ENCODE measurements around the gene MAML3.

MAML3 gene

DNA sequence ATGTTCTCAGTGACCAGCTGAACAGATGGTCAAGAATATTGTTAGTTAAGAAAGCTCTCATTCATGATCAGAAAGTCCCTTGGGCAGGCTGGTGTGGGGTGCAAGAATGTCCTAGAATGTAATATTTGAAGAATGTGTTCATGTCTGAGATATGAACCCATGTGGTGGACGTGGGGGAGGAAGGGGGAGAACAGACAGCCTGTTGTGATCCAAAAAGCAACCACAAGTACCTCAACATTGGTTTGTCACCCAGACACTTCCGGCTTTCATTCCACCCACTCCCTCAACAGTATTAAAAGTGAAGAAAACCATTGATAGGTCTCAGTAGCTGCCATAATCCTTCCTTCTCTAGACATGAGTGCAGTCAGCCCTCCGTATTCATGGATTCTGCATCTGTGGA, 82.2 kb downstream of the MAML3 start:
- peak; percentile 41 to 54 for DNase-seq (ENCODE audit: low read depth in 2 of 2)

DNA sequence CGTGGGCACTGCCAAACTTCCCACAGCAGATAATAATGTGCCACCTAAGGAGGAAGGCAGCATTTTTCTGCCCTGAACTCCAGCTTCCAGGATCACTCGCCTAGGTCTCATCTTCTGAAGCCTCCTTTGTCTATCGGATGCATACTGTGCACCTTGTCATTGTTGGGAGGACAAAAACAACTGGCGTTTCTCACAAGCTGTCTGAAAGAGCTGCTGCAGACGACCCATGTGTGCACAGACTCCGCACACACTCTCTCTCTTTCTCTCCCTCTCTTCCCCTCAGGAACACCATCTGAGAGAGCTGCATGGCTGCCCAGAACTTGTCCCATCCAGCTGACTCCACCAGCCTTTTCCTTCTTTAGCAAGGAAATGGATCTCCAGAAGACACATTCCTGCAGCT, 83.0 kb downstream of the MAML3 start:
- no peak for DNase-seq (ENCODE audit: low read depth in 2 of 2)

DNA sequence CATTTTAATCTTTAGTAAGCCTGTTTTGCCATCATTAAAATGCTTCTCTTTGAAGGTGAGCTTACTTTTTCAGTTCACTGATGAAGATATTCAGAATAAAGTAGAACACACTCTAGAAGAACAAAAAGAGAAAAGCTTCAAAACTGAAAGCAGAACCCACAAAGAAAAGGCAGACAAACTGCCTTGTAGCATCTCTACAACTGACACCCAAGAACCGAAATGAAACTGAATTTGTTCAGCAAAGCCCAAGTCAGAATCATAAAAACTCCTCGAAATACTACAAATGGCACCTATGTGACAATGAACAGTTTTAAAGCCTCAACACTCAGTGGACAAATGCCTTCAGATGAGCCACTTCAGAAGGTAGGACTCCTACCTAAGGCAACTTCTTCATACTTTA, 83.6 kb downstream of the MAML3 start:
- no peak for DNase-seq (ENCODE audit: low read depth in 2 of 2)

DNA sequence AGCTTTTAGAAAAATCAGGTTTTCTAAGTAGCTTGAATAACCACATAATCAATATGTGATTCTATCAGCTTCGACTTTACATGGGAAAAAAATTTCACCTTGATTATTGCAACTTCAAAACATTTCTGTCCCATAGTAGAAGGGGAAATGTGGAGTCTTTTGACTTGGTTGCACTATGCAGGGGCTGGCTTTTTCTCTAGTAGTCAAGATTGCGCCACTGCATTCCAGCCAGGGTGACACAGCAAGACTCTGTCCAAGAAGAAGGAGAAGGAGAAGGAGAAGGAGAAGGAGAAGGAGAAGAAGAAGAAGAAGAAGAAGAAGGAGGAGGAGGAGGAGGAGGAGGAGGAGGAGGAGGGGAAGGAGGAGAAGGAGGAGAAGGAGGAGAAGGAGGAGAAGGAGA, 84.9 kb downstream of the MAML3 start:
- no peak for DNase-seq (ENCODE audit: low read depth in 2 of 2)

DNA sequence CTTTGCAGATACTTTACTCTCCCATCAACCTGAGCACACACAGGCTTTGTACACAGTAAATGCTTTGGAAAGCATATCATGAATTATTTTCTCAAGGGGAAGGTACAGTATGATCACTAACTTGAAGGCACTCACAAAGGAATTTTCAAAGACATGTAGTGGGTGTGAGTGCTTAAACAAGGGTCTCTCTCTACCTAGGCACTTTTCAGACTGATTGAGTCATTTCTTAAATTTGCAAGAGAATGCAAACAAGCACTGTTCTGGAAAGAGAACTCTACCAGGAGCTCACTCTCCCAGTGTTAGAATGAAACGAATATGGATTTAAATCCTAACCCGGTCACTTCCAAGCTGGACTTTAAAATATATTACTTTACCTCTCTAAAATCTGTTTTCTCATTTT, 85.7 kb downstream of the MAML3 start:
- DNase-seq (ENCODE audit: low read depth in 2 of 2), result no peak

DNA sequence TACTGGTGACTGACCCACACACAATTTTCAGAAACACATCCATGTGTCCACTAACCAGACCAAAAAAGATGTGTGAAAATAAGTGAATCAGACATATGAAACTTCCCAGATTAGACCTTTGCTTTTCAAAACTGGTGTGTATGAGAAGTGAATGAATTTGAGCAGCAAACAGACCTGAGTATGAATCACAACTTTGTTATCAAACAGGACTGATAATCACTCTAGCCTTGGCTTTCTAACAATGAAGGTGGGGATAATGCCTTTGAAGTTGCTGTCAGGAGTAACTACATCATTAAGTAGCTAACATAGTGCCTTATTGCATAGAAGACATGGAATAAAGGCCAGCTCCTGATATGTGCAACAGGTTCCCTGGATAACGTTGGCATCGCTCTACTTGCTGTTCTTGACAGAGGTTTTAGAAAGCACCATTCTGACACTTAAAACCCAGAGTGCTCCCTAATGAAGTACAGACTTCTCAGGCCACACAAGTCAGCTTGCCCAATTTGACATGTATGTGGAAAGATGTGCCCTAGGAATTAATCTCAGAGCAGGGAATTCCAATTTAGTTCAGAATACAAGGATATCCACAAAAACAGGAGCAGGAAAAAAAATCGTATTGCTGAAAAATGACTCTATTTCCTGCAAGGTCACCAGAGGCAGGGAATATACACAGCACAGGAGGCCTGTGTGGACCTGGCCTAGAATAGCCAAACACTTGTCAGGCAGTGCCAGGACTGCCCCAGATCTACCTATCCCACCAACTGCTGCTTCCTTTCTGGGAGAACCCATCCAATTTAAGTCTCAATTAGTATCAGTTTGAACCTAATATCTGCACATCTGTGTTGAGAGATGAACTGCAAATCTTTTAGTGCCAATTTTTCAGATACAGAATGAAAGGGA, 87.7 kb downstream of the MAML3 start:
- DNase-seq (ENCODE audit: low read depth in 2 of 2), result no peak

DNA sequence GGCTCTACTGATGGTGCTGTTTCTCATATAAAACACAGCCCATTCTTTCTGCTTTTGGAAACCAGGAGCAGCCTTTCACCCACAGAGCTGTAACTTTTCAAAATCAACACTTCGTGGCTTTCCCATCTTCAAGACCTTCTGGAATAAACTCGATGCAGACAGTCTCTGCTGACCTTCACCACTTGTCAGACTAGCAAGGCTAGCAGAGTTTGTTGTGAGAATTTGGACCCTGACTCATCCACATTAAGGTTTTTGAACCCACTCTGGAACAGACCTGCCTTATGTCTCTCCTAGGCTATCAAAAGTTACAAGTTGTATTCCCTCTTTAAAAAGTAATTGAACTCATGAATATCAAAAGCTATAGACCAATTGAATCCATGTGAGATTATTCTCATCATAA, 88.6 kb downstream of the MAML3 start:
- no peak for DNase-seq (ENCODE audit: low read depth in 2 of 2)

DNA sequence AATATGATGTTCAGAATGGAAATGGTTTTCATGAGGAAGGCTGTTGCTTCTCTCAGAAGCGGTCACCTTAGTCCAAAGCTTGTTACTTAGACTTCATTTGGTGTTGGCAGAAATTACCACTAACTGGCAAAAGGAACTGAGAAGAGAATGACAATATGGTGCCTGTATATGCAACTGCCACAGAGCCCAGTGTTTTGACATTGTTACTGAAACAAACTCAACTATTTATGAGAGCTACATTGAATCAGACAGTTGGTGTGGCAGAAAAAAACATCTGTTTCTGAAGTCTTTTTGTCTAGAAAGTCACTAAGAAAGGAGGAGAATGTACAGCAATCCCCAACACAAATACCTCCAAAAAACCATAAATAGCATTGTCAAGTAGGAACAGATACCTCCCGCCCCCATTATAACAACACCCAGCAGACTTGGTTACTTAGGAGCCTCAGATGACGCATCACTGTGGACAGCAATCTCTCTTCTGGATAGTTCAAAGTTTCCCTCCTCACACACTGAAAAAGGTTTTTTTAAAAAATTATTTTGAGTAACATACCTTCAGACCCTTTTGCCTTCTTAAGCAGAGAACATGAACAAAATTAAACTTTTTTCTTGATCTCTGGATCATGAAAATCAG, 92.2 kb downstream of the MAML3 start:
- no peak for DNase-seq (ENCODE audit: low read depth in 2 of 2)

DNA sequence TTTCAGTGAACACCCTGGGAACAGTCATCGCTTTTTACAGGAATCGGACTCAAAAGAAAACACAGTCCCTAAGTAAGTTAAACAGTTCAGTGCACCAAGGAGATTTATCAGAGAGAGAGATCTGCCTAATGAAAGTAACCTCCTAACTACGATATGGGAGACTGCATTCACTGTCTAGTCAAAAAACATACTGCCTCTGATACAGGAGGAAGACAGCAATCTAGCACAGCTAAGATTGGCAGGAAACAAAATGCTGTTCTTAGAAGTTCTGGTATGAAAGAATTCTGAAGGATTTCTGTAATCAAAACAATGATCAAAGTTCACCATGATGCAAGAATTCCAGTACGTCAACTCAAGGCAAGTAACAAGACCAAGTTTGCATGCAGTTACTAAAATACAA, 92.8 kb downstream of the MAML3 start:
- DNase-seq (ENCODE audit: low read depth in 2 of 2), result no peak

DNA sequence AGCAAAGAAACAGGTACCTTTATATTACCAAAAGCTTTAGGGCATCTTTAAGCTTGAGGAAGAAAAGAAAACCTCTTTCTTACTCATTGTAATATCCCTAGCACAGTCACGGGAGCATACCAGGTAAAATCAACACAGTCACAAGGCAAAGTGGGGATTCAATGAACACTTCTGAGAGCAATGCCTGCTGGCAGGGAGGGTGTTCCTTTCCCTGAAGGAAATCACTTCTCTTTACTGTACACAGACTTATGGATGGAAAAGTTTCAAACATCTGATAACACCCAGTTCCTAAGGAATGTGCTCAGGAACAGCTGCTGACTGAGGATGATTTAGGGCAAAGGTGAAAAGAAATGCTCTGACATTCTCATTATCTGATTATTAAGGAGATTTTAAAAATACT, 94.8 kb downstream of the MAML3 start:
- no peak for DNase-seq (ENCODE audit: low read depth in 2 of 2)

DNA sequence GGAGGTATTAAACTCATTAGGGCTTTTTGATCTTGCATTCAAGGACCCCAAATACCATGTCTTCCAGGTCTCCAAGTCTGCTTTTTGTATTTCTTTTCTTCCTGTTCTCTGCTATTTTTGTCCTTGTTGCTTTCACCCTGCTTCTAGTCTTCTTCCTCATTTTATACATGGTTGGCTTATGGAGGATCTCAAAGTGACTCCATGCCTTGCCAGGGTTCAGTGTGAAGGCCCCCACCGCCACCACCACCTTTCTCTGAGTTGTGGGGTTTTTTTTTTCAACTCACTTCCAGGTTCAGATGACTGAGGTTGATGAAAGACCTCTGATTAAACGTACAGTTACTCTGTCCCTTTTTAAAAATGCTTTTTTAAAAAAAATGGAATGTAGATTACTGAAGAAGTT, 96.3 kb downstream of the MAML3 start:
- DNase-seq (ENCODE audit: low read depth in 2 of 2), result no peak

DNA sequence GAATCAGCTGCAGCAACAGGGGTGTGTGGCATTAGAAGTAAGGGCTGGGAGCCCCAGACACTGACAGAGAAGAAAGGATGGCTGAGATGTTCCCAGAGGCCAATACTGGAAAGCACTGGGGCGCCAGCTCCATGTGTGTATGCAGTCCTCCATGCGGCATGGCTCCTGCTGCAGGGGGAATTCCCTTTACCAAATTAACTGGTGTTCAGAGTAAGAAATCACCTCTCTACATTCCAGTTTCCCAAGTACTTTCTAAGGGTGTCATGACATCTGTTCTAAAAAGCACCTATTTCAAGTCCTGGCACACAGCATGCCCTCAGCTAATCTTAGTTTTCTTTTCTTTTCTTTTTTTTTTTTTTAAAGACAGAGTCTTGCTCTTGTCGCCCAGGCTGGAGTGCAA, 98.0 kb downstream of the MAML3 start:
- no peak for DNase-seq (ENCODE audit: low read depth in 2 of 2)

DNA sequence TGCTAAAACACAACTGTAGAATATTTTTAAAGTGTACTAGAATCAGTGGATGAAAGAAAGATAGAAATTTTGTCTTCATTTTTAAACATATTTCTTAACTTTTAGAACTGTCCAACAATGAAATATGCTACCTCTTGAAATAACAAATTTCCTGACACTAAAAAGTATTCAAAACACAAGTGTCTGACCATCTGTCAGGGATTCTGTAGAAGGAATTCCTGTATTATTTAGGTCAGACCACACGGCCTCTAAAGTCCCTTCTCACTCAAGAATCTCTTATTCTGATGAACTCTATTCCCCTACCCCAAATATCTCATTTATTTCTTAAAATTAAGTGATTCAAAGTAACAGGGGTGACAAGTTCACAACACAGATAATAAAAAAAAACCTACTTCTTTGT, 99.1 kb downstream of the MAML3 start:
- no peak for DNase-seq (ENCODE audit: low read depth in 2 of 2)

DNA sequence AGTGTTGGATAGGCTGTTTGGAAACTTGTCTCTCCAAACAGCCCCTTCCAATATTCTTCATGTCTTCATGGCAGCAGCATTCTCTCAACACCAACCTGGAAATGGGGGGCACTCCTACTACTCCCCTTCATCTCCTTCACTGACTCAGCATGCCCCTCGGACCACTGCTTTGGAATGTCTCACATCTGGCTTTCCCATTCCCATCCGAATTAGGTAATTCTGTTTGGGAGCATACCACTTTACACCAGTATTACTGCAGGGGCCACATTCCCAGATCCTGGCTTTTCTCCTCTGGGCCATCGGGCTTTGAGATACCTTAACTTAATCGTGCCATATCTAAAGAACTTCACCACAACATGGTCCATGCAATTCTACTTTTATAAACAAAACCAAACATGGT, 100.8 kb downstream of the MAML3 start:
- no peak for DNase-seq (ENCODE audit: low read depth in 2 of 2)

DNA sequence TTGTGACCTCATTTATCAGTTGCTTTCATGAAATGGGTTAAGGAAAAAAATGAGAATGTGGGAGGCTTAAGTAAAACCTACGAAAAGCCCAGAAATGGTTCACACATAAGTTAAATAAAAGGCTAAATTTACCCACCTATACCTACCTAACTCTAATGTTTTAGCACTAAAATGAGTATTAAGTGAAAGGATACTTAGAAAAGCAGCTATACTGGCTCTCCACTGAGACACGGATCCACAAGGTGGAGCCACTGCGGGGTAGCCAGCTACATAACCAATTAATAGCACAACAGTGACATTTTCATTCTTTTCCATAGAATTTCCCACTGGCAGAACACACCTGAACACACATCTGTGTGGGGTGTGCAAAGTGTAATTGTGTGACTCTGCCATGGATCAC, 101.9 kb downstream of the MAML3 start:
- DNase-seq (ENCODE audit: low read depth in 2 of 2), result no peak

DNA sequence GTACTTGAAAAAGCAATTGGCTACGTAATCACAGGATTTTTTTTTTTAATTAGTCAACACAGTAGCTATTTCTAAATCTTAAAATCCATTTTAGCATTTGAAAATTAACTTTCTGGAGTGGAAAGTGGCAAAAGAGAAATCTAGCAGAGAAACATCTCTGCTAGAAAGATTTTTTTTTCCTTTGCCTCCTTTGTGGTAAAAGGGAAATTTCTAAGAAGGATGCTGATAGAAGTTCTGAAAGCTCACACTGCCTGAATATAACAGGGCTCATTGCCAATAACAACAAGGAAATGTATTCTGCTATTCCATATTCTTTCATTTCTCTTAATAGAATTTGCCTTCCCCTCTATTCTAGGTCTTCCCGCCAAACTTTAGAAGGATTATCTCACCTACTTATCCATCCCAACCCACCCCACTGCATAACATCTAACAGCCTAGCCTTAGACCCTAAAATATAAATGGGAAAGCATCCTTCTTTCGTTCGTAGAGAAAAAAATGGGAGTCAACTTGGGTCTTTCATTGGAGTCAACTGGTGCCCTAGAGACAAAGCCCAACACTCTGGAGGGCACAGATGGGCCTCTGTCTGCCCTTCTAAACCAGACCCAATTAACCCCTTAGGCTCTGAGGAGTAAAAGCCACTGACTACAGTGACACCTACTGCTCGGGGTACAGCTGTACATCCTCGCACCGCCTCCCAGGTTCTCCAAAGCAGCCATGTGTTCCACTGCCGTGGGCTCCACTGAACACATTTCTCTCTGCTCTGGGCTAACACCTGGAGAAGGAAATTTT, 103.9 kb downstream of the MAML3 start:
- DNase-seq (ENCODE audit: low read depth in 2 of 2), result no peak

DNA sequence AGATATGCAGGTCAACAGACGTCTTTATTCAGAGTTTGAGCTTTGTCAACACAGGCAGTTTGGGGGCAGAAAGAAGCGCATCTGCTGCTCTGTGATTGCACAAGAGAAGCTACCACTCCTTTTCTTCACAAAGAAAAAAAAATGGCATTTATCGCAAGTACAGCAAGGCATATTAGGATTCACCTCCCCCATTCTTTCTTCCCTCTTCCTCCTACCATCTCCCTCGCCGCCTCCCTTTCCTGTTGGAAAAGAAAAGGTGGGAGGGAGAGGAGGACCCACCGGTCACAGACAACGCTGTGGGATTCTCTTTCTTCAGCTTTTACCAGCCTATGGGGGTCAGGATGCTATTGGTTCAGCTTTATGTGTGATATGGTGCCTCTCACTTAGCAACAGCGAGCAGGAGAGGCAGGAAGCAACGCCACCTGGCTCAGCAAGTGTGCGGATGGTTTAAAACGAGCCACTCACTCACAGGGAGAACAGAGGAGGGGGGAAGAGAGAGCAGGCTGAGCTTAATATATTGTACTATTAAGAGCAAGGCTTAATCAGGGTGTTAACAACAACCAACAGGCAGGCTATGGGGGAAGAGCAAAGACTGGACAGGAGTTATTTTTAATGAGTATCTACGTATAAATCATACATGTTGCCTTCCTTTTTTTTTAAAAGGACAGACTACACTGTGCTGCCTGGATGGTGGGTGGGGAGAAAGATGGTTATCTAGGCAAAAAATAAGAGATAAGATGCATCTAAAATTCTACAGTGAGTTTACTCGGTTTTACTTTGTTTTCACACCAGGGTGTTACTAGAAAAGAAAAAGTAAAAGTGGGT, 104.7 kb downstream of the MAML3 start:
- peak in 1 of 2 experiments; percentile 22 for DNase-seq (ENCODE audit: low read depth in 2 of 2)

DNA sequence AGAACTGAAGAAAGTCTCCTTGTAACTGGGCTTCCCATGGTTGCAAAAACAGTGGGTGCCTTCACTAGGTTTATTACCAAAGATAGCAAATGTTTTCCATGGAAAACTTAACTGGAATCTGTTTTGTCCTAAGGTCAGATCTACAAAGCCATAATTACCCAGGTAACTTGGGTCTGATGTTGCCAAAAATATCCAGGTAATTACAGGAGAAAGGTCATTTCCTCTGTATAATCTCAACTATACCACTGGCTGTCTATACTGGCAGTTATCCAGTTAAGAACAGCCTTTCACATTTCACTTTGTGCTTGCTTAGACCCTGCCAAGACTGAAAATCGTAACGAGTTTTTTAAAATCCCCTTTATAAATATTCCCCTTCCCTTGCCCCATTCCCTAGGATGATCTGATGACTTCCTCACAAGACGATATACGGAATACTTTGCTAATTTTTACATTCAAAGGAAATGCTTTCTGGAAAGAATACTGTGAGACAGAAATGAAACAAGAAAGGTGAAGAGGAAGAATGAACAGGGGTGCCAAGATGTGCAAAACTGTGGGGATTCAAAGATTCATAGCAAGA, 105.5 kb downstream of the MAML3 start:
- DNase-seq (ENCODE audit: low read depth in 2 of 2), result no peak

DNA sequence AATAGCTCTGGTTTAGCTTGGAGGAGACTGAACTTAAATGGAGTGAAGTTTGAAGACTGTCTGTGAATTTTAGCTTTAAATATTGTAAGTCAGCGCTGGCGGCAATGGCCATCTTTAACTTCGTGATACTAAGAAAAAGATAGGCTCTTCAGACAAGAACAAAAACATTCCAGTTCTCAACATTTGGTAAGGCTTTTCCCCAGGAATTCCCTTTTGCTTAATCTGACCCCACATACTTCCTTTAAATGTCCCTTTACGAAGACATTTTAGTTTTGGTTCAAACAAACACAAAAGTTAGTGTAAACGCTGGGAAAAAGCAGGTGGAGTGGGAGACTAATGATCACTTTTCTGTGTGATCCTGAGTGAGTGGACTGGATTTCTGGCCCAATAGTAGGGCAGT, 106.2 kb downstream of the MAML3 start:
- DNase-seq (ENCODE audit: low read depth in 2 of 2), result no peak

DNA sequence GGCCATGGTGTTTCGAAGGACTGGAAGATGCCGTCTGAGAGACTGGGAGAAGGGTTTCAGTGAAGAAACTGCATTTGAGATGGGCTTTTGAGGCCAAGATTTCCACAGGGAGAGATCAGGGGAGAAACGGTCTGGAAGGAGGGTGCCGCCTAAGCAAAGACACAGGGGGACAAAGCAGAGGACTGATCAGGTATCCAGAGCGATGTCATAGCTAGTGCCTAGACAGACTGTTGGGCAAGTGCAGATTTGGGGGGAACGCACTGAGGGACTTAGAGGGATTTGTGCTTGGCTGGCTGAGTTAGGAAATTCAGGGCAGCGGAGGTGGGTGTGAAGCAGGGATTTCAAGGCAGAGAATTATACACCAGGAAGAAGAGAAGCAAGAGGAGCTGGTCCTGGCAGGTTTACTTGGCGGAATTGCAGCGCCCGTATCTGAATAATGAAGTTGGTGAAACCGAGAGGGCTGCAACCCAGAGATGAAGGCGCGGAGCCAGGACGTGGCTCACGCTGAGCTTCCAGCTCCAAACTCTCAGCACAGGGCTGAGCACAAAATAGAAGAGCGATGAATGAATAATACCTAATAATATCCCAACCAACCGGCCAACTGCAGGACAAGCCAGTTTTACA, 106.9 kb downstream of the MAML3 start:
- DNase-seq (ENCODE audit: low read depth in 2 of 2), result no peak

DNA sequence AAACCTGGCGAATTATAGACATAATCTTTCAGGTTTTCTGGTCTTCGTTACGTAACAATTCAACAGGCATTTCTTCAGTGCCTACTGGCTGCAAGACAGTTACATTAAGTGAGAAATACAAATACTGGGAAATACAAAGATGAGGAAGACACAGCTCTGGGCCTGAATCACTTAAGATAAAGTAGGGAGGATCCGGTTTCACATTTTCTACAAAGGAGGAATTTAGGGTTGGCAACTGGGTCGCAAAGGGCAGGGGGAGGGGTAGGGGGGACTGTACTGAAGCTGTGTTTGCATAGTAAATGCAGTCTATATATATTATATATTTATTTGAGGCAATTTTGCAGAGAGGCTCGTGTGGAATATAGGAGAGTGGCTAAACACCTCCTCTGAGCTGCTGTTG, 107.4 kb downstream of the MAML3 start:
- DNase-seq (ENCODE audit: low read depth in 2 of 2), result no peak

All from stimulated activated CD4-positive, alpha-beta T cell treated with anti-CD3 and anti-CD28 coated beads, Interleukin-12 subunit alpha, Interleukin-12 subunit beta, amount 100 ng/mL, for 24 hours (primary cell).